HFF-Myc (cell line): ENCODE results near the gene ATP11A.

Source experiments
- DNase-seq: peaks from one replicate; pipeline ENCODE4 v3.0.0-alpha.2; 2011; ENCODE audit warnings: low read depth; ENCODE audit errors: extremely low read depth
- H3K4me3 ChIP-seq: replicated peaks from 2 replicates; pipeline ENCODE4 v1.5.1; 2011; ENCODE audit warnings: low read depth, mild to moderate bottlenecking, control low read depth, low read length
- TF ChIP-seq, protein P1 (sequence below): IDR thresholded peaks from 2 replicates; pipeline ENCODE4 v1.5.1; 2012; ENCODE audit warnings: mild to moderate bottlenecking, low read depth, low read length, control low read depth; ENCODE audit errors: missing control alignments

The ATP11A gene

DNA sequence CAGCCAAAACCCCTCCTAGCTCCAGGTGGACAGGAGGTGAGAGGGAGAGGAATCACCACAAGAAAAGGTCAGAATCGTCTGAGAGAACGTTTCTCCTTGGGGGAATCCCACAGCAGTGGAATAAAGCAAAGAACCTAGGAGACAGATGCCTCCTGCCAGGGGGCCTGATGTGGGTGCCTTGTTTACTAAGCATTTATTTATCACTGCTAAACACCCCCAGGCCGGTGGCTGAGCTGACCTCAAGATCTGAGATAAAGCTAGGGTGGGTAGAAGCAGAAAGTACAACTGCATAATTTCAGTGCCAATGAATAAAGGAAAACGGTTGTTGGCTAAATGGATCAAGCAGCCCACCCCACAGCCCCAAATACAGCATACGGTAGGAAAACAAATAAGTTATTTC lies 33.9 kb upstream of the ATP11A start:
- TF ChIP-seq, protein P1, sequence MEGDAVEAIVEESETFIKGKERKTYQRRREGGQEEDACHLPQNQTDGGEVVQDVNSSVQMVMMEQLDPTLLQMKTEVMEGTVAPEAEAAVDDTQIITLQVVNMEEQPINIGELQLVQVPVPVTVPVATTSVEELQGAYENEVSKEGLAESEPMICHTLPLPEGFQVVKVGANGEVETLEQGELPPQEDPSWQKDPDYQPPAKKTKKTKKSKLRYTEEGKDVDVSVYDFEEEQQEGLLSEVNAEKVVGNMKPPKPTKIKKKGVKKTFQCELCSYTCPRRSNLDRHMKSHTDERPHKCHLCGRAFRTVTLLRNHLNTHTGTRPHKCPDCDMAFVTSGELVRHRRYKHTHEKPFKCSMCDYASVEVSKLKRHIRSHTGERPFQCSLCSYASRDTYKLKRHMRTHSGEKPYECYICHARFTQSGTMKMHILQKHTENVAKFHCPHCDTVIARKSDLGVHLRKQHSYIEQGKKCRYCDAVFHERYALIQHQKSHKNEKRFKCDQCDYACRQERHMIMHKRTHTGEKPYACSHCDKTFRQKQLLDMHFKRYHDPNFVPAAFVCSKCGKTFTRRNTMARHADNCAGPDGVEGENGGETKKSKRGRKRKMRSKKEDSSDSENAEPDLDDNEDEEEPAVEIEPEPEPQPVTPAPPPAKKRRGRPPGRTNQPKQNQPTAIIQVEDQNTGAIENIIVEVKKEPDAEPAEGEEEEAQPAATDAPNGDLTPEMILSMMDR: no peak
- no peak for DNase-seq
- H3K4me3 ChIP-seq: no peak overlapping the region

DNA sequence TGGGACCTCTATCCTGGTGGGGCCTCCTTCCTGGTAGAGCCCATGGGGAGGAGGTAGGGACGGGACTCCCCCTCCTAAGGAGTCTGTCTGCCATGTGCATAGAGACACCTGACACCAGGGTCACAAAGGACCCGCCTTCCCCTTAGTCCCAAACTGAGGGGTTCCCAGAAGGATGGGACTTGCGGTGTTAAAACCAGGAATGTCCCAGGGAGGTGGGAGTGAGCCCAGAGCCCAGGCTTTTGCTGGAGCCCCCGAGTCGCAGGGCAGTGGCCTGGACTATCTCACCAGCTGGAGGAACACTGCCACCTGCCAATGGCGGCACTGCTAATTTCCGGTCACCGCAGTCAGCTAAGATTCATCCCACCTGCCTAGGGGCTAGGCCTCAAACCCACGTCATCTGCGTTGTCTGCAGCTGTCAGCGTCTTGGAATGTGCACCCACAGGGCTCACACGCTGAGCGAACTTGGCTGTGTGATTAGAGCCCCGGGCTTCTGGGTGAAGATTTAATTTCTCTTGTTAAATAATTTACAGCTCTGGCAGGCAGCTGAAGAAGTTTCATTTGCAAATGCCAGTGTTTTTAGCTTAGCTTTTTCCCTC lies 31.9 kb upstream of the ATP11A start:
- no peak overlapping the region for H3K4me3 ChIP-seq
- peak; percentile 24 for DNase-seq
- TF ChIP-seq, protein P1: no peak

DNA sequence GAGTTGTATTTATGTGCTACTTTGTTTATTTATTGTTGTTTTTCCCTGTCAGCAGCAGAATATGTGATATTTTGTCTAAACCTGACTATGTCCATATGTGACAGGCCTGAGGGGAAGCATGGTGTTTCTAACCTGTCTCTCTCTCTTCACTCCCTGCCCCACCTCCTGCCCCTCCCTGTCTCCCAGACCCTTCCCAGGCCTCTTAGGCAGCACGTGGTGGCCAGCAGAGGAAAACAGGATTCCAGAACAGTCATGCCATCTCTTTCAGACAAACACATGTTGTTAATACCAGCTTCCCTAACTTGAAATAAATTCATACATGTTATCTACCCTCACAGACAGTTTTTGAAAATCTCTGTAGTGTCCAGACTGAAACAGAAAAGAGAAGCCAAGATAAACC lies 31.0 kb upstream of the ATP11A start:
- TF ChIP-seq, protein P1: no peak
- DNase-seq: no peak
- no peak overlapping the region for H3K4me3 ChIP-seq

DNA sequence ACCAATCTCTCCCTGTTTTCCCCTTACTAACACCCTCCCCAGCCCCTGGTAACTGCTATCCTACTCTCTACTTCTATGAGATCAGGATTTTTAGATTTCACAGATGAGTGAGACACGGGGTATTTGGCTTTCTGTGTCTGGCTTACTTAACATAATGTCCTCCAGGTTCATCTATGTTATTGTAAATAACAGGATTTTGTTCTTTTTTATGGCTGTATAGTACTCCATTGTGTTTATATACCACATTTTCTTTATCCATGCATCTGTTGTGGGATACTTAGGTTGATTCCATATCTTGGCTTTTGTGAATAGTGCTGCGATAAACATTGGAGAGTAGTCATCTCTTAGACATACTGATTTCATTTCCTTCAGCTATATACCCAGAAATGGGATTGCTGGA lies 28.5 kb upstream of the ATP11A start:
- TF ChIP-seq, protein P1: no peak
- no peak overlapping the region for H3K4me3 ChIP-seq
- DNase-seq: no peak

DNA sequence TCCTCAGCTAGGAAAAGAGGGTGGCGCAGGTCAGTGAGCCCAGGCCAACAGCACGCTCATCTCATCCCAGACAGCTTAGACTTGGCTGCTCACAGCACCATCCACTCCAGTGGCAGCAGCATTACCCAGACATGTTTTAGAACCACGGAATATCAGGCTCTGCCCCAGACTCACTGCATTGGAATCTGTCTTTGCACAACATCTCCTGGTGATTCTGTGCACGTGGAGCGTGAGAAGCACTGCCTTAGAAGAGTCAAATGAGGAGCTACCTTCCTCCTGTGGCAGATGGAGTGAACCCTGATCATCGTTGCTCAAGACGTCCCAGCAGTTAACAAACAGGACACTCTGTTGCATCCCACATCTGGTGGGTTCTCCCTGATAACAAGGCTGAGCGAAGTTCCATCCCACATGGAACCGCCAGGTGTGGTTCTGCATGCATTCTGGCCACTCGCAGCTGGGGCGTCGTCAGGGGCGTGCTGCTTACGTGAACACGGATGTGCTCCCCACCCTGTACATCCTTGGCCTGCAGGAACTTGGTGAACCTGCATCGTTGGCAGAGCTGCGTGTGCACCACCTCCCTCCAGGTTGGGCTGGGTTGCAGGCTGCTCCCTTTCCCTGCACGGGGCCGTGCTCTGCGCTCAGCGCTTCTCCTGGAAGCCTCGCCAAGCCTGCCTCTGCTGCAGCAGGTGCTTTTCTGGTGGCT lies 25.2 kb upstream of the ATP11A start:
- TF ChIP-seq, protein P1: no peak
- no peak for DNase-seq
- H3K4me3 ChIP-seq: no peak overlapping the region

DNA sequence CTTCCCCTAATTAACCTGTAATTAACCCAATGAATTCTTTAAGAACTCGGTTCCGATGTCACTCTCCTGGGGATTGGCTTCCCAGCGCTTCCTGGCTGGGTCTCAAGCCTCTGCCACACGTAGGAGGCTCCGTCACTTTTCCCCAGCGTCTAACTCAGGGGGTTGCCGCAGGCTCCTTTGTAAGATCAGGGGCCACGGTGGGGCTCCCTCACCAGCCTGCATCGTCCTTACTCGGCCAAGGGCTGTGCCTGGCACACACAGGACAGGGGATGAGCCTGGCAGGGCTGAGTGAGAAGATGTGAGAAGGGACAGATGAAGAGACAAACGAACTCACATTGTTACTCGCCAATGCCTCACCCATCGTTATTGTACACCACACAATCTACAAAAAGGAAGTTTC lies 20.9 kb upstream of the ATP11A start:
- H3K4me3 ChIP-seq: no peak overlapping the region
- no peak for DNase-seq
- TF ChIP-seq, protein P1: no peak

DNA sequence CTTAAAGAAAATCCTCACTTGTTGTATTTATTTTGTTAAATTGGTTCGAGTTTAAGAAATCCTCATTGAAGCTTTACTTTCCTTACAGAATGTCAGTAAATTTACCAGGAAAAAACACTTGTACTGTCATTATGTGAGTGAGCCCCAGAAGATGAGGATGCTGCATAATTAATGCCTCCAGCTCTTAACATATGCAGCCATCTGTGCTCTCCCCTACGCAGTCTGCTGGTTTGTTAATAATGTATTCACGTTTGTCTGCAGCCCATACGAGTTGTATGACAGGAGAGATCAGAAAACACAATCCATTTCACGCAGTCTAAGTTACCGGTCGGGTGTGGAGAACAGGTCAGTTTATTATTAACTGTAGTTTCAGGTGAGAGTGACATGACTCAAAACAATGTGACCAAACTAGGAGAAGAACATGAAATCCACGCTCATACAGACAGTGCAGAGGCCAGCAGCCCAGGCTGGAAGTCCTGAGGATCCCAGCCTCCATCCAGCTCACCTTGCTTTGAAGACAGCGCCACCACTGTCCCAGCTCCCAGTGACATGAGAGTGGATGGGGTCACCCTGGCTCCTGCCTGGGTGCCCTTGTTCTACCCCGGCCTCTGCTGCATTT lies 19.8 kb upstream of the ATP11A start:
- TF ChIP-seq, protein P1: no peak
- H3K4me3 ChIP-seq: no peak overlapping the region
- no peak for DNase-seq
